SK-N-SH (cell line): Measurements from ENCODE around the gene RBBP5. TPM values are rescaled to one million over a fixed set of nuclear protein-coding genes. Genes with fewer than 3 reads are reported as not detected.

Source experiments
- CTCF ChIA-PET: fragments of 300-600, 350-600 bp; formaldehyde crosslinking; extraction: SDS; loops from one replicate; lab custom pipeline; 2021; lab: Yijun Ruan, JAX
- POLR2A ChIA-PET: fragments of 350-600 bp; sonication (Branson Sonifier 250); formaldehyde crosslinking; extraction: SDS; loops from one replicate; lab custom pipeline; 2020; ENCODE audit warnings: antibody characterized with exemption, inconsistent platforms; lab: Yijun Ruan, JAX
- DNase-seq: peaks from one replicate; pipeline ENCODE4 v3.0.0; 2012
- H2AFZ ChIP-seq: fragments of 200-600 bp; sonication (generic); 2 replicates; pipeline ENCODE4 v1.8.1; 2016; ENCODE audit warnings: antibody characterized with exemption, mild to moderate bottlenecking, low read depth
- H3F3A ChIP-seq: fragments of 200-600 bp; sonication (generic); replicated peaks from 2 replicates; pipeline ENCODE3; 2016; ENCODE audit warnings: antibody characterized with exemption, mild to moderate bottlenecking; ENCODE audit not compliant: insufficient read depth
- H3K27ac ChIP-seq, 2 experiments: fragments of 200-500 bp in 1 of 2; fragments of 200-600 bp in 1 of 2; sonication (Bioruptor generic) in 1 of 2; sonication (generic), shearing (Covaris generic) in 1 of 2; 2 replicates each; pipeline versions ENCODE4 v1.5.1 to v1.6.1; 2014 to 2016; ENCODE audit warnings: low read depth in 2 of 2, inconsistent platforms in 1 of 2, low read length in 1 of 2, mild to moderate bottlenecking in 1 of 2, mixed read lengths in 1 of 2
- H3K27me3 ChIP-seq: fragments of 200-600 bp; sonication (generic), shearing (Covaris generic); 2 replicates; pipeline ENCODE4 v1.6.1; 2016; ENCODE audit warnings: mixed run types; ENCODE audit not compliant: insufficient read depth
- H3K36me3 ChIP-seq, 2 experiments: fragments of 200-500 bp in 1 of 2; fragments of 200-600 bp in 1 of 2; sonication (Bioruptor generic) in 1 of 2; sonication (generic) in 1 of 2; replicated peaks in 1 of 2; 2 replicates each; pipeline versions ENCODE3 to v1.5.1; 2014 to 2016; ENCODE audit warnings: low read length in 1 of 2, mild to moderate bottlenecking in 1 of 2; ENCODE audit not compliant: insufficient read depth in 2 of 2, control insufficient read depth in 1 of 2
- H3K4me1 ChIP-seq, 2 experiments: fragments of 200-500 bp in 1 of 2; fragments of 200-600 bp in 1 of 2; sonication (Bioruptor generic) in 1 of 2; sonication (generic), shearing (Covaris generic) in 1 of 2; 2 replicates each; pipeline versions ENCODE4 v1.5.1 to v1.6.1; 2014 to 2016; ENCODE audit warnings: low read depth in 1 of 2, low read length in 1 of 2, mixed run types in 1 of 2; ENCODE audit not compliant: insufficient read depth in 2 of 2, control insufficient read depth in 1 of 2
- H3K4me2 ChIP-seq: fragments of 200-600 bp; sonication (generic), shearing (Covaris generic); 2 replicates; pipeline ENCODE4 v1.6.1; 2017; ENCODE audit warnings: mixed run types
- H3K4me3 ChIP-seq, 2 experiments: fragments of 200-500 bp in 1 of 2; fragments of 200-600 bp in 1 of 2; sonication (Bioruptor generic) in 1 of 2; sonication (generic), shearing (Covaris generic) in 1 of 2; 2 replicates each; pipeline versions ENCODE4 v1.5.1 to v1.8.1; 2014 to 2016; ENCODE audit warnings: low read depth in 2 of 2, inconsistent platforms in 1 of 2, low read length in 1 of 2, mild to moderate bottlenecking in 1 of 2, mixed read lengths in 1 of 2, moderate library complexity in 1 of 2
- H3K79me2 ChIP-seq: fragments of 200-600 bp; sonication (generic); 2 replicates; pipeline ENCODE4 v1.8.1; 2017; ENCODE audit warnings: mild to moderate bottlenecking; ENCODE audit not compliant: insufficient read depth
- H3K9ac ChIP-seq: fragments of 200-600 bp; sonication (generic); 2 replicates; pipeline ENCODE4 v1.6.1; 2017; ENCODE audit warnings: mixed run types
- H3K9me2 ChIP-seq: fragments of 200-600 bp; sonication (generic); 2 replicates; pipeline ENCODE4 v1.6.1; 2017; ENCODE audit warnings: mixed run types
- H3K9me3 ChIP-seq: fragments of 200-600 bp; sonication (generic); 2 replicates; pipeline ENCODE4 v1.6.1; 2017; ENCODE audit warnings: mixed run types, mild to moderate bottlenecking, moderate library complexity
- H4K20me1 ChIP-seq: fragments of 200-600 bp; sonication (generic); 2 replicates; pipeline ENCODE4 v1.6.1; 2017; ENCODE audit warnings: mild to moderate bottlenecking, mixed run types; ENCODE audit not compliant: insufficient read depth
- ELF1 ChIP-seq: IDR thresholded peaks from 2 replicates; pipeline ENCODE4 v1.4.0; 2012
- FOXM1 ChIP-seq: IDR thresholded peaks from 2 replicates; pipeline ENCODE4 v1.4.0; 2012; ENCODE audit warnings: low read depth, mild to moderate bottlenecking
- GABPA ChIP-seq: IDR thresholded peaks from 2 replicates; pipeline ENCODE4 v1.4.0; 2012; ENCODE audit warnings: low read depth, mild to moderate bottlenecking
- MAX ChIP-seq: IDR thresholded peaks from 2 replicates; pipeline ENCODE4 v1.4.0; 2012; ENCODE audit warnings: low read depth
- POLR2AphosphoS5 ChIP-seq: IDR thresholded peaks from 2 replicates; pipeline ENCODE4 v1.6.1; 2012; ENCODE audit warnings: low read depth, low read length
- TCF12 ChIP-seq: IDR thresholded peaks from 2 replicates; pipeline ENCODE4 v1.4.0; 2012
- WGBS: methylation state at CpG from one replicate; pipeline ENCODE4 v1.1.6; 2017; ENCODE audit warnings: low lambda C conversion rate; 5-methylcytosine and 5-hydroxymethylcytosine counted together
- polyA plus RNA-seq, 3 experiments: library from polyadenylated mRNA; depleted of rRNA; stranded (reverse); fragments of >200 nt; gene quantifications; 2 replicates each; pipeline ENCODE4 v1.2.3, GENCODE V29; 2012
- TF ChIP-seq, protein P1 (sequence below): IDR thresholded peaks from 2 replicates; pipeline ENCODE4 v1.6.1; 2012; ENCODE audit warnings: mild to moderate bottlenecking, low read depth, low read length, moderate library complexity
- TF ChIP-seq, protein P2 (sequence below): fragments of 200-600 bp; sonication (generic); IDR thresholded peaks from 2 replicates; pipeline ENCODE4 v1.6.1; 2017; ENCODE audit warnings: antibody characterized with exemption, mild to moderate bottlenecking, moderate library complexity

RBBP5 gene
- polyA plus RNA-seq, 1 of the 3 experiments (the other 2 are of a cell fraction): 5.7 TPM

- H3K4me3 ChIP-seq: no peak overlapping the region
- H3K79me2 ChIP-seq: no peaks in the 10 kb centered on the region
- no peak overlapping the region for H3K27ac ChIP-seq
- TF ChIP-seq POLR2AphosphoS5: no peak
- TF ChIP-seq, protein P1, sequence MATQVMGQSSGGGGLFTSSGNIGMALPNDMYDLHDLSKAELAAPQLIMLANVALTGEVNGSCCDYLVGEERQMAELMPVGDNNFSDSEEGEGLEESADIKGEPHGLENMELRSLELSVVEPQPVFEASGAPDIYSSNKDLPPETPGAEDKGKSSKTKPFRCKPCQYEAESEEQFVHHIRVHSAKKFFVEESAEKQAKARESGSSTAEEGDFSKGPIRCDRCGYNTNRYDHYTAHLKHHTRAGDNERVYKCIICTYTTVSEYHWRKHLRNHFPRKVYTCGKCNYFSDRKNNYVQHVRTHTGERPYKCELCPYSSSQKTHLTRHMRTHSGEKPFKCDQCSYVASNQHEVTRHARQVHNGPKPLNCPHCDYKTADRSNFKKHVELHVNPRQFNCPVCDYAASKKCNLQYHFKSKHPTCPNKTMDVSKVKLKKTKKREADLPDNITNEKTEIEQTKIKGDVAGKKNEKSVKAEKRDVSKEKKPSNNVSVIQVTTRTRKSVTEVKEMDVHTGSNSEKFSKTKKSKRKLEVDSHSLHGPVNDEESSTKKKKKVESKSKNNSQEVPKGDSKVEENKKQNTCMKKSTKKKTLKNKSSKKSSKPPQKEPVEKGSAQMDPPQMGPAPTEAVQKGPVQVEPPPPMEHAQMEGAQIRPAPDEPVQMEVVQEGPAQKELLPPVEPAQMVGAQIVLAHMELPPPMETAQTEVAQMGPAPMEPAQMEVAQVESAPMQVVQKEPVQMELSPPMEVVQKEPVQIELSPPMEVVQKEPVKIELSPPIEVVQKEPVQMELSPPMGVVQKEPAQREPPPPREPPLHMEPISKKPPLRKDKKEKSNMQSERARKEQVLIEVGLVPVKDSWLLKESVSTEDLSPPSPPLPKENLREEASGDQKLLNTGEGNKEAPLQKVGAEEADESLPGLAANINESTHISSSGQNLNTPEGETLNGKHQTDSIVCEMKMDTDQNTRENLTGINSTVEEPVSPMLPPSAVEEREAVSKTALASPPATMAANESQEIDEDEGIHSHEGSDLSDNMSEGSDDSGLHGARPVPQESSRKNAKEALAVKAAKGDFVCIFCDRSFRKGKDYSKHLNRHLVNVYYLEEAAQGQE: peak; percentile 87
- WGBS: 67% methylated on average over 2 of the region's 5 CpGs
- ChIA-PET POLR2A (no interaction called here), CTCF (interaction anchor here (1.1 to 10.4 kb wide), 5 partner anchors 8 to 229 kb away, joined by 3 to 92 read pairs (median 5); no protein-coding TSS in a partner anchor)
- H3K9me2 ChIP-seq: no peaks in the 10 kb centered on the region
- H3K9me3 ChIP-seq: no peaks in the 10 kb centered on the region
- no peaks in the 10 kb centered on the region for H4K20me1 ChIP-seq
- DNase-seq: no peak
- peaks cover 0 to 7% of the 10 kb centered on the region in 2 experiments; a peak in 1 of 4 replicates for H3K4me1 ChIP-seq
- H3K36me3 ChIP-seq: no peaks in the 10 kb centered on the region
- H3K4me2 ChIP-seq: no peak overlapping the region
- no peaks in the 10 kb centered on the region for H3F3A ChIP-seq
- no peak overlapping the region for H2AFZ ChIP-seq
- no peak overlapping the region for H3K9ac ChIP-seq
- H3K27me3 ChIP-seq: peaks cover 60% of the 10 kb centered on the region
Measured at GRCh38 chr1:205044741-205045140, 77.0 kb downstream of the RBBP5 start.

GRCh38 chr1:205043866-205044265 lies 77.9 kb downstream of the RBBP5 start:
- H3K4me3 ChIP-seq: no peak overlapping the region
- no peaks in the 10 kb centered on the region for H3K9me3 ChIP-seq
- H3K36me3 ChIP-seq: no peaks in the 10 kb centered on the region
- no peak overlapping the region for H3K9ac ChIP-seq
- H3K27ac ChIP-seq: no peak overlapping the region
- H3K4me1 ChIP-seq: peaks cover 0 to 7% of the 10 kb centered on the region in 2 experiments; a peak in 1 of 4 replicates
- ChIA-PET CTCF (interaction anchor here (0.7 to 10.4 kb wide), 8 partner anchors 9 to 230 kb away, joined by 3 to 92 read pairs (median 4); no protein-coding TSS in a partner anchor), POLR2A (no interaction called here)
- no peaks in the 10 kb centered on the region for H3F3A ChIP-seq
- no peak for DNase-seq
- no peaks in the 10 kb centered on the region for H4K20me1 ChIP-seq
- TF ChIP-seq, protein P2, sequence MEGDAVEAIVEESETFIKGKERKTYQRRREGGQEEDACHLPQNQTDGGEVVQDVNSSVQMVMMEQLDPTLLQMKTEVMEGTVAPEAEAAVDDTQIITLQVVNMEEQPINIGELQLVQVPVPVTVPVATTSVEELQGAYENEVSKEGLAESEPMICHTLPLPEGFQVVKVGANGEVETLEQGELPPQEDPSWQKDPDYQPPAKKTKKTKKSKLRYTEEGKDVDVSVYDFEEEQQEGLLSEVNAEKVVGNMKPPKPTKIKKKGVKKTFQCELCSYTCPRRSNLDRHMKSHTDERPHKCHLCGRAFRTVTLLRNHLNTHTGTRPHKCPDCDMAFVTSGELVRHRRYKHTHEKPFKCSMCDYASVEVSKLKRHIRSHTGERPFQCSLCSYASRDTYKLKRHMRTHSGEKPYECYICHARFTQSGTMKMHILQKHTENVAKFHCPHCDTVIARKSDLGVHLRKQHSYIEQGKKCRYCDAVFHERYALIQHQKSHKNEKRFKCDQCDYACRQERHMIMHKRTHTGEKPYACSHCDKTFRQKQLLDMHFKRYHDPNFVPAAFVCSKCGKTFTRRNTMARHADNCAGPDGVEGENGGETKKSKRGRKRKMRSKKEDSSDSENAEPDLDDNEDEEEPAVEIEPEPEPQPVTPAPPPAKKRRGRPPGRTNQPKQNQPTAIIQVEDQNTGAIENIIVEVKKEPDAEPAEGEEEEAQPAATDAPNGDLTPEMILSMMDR: no peak
- TF ChIP-seq ELF1 (no peak), TCF12 (no peak), GABPA (no peak), MAX (no peak), FOXM1 (no peak)
- H3K9me2 ChIP-seq: no peaks in the 10 kb centered on the region
- H3K79me2 ChIP-seq: no peaks in the 10 kb centered on the region
- WGBS: 56% methylated on average over 4 of the region's 4 CpGs
- no peak overlapping the region for H3K4me2 ChIP-seq
- peaks cover 60% of the 10 kb centered on the region for H3K27me3 ChIP-seq
- no peak overlapping the region for H2AFZ ChIP-seq
